ENCODE results near the gene ADCY4. TPM values are rescaled to one million over a fixed set of nuclear protein-coding genes. Genes with fewer than 3 reads are reported as not detected.

The ADCY4 gene
- total RNA-seq, 8 experiments from 2014 or later = 0.43 to 3.7 (median 1.2) TPM

- ATAC-seq (replicated peaks in 6 of 8) = peak in 1 of 8 experiments; percentile 6
- WGBS, 10 experiments = 40 to 100% (median 90%) methylated on average over 1 to 3 of the region's 5 CpGs; no CpG with 5 or more reads in 4 of the 10 experiments
- Histone ChIP-seq H3K4me1 (replicated peaks in 1 of 2) (peaks cover 0 to 3% of the 10 kb centered on the region in 2 donors), H3K27ac (no peak within 1 kb of the TSS), H3K4me3 (no peak within 1 kb of the TSS)
- in situ Hi-C loops (cut with MboI; ENCODE audit: low pct_unique_long_range_greater_than_20kb in 2 of 9, low sequenced_read_pairs in 9 of 9, unreplicated experiment in 9 of 9) = no loop called here
Measured at GRCh38 chr14:24309538-24310264, 25.2 kb downstream of the ADCY4 start, which contains the start of gene LTB4R2. TSS of gene LTB4R2 (plus strand) at chr14:24310140. CDS start at chr14:24310665, 525 bp downstream.

GRCh38 chr14:24308342-24309124, 26.3 kb downstream of the ADCY4 start:
- 35 to 100% (median 87%) methylated on average over 1 to 5 of the region's 7 CpGs; no CpG with 5 or more reads in 2 of the 10 experiments for WGBS, 10 experiments

GRCh38 chr14:24307575-24308341, 27.1 kb downstream of the ADCY4 start, which contains the start of gene CIDEB:
TSS of gene CIDEB (minus strand) at chr14:24307977. CDS start at chr14:24307858, 119 bp downstream.
- Histone ChIP-seq H3K27ac (no peak within 1 kb of the TSS), H3K4me3 (no peak within 1 kb of the TSS), H3K4me1 (replicated peaks in 1 of 2) (peaks cover 0 to 3% of the 10 kb centered on the region in 2 donors)
- in situ Hi-C loops (cut with MboI; ENCODE audit: low pct_unique_long_range_greater_than_20kb in 2 of 9, low sequenced_read_pairs in 9 of 9, unreplicated experiment in 9 of 9) = no loop called here
- 0 to 100% (median 20%) methylated on average over 1 to 3 of the region's 6 CpGs; no CpG with 5 or more reads in 1 of the 10 experiments for WGBS, 10 experiments
- ATAC-seq (replicated peaks in 6 of 8) = peak; percentile 18 to 76 (median 46)

More at GRCh38 chr14:24308342-24309124, 26.3 kb downstream of the ADCY4 start:
- no peak overlapping the region for H3K4me3 ChIP-seq
- in situ Hi-C loops (cut with MboI; ENCODE audit: low pct_unique_long_range_greater_than_20kb in 2 of 9, low sequenced_read_pairs in 9 of 9, unreplicated experiment in 9 of 9) = no loop called here
- H3K27ac ChIP-seq = no peak overlapping the region
- peak in 2 of 8 experiments; percentile 3 to 31 for ATAC-seq (replicated peaks in 6 of 8)
- H3K4me1 ChIP-seq (replicated peaks in 1 of 2) = peaks cover 0 to 3% of the 10 kb centered on the region in 2 donors

GRCh38 chr14:24307156-24307574, 27.7 kb downstream of the ADCY4 start:
- ATAC-seq (replicated peaks in 6 of 8) = no peak
- no peak overlapping the region for H3K27ac ChIP-seq

GRCh38 chr14:24304019-24304387, 30.9 kb downstream of the ADCY4 start:
- in situ Hi-C loops (cut with MboI; ENCODE audit: low pct_unique_long_range_greater_than_20kb in 2 of 9, low sequenced_read_pairs in 9 of 9, unreplicated experiment in 9 of 9) = no loop called here
- 90 to 100% (median 98%) methylated on average over 2 to 8 of the region's 11 CpGs; no CpG with 5 or more reads in 5 of the 10 experiments for WGBS, 10 experiments
- peaks cover 3 to 7% of the 10 kb centered on the region in 2 donors for H3K4me1 ChIP-seq (replicated peaks in 1 of 2)
- H3K27ac ChIP-seq = no peak overlapping the region
- ATAC-seq (replicated peaks in 6 of 8) = no peak
- H3K4me3 ChIP-seq = no peak overlapping the region

More at GRCh38 chr14:24307156-24307574, 27.7 kb downstream of the ADCY4 start:
- H3K4me3 ChIP-seq = no peak overlapping the region
- WGBS, 10 experiments = 0 to 100% (median 90%) methylated on average over 1 to 10 of the region's 11 CpGs; no CpG with 5 or more reads in 1 of the 10 experiments
- in situ Hi-C loops (cut with MboI; ENCODE audit: low pct_unique_long_range_greater_than_20kb in 2 of 9, low sequenced_read_pairs in 9 of 9, unreplicated experiment in 9 of 9) = no loop called here
- peaks cover 0 to 3% of the 10 kb centered on the region in 2 donors for H3K4me1 ChIP-seq (replicated peaks in 1 of 2)

GRCh38 chr14:24300326-24300980, 34.4 kb downstream of the ADCY4 start:
- H3K27ac ChIP-seq = no peak overlapping the region

GRCh38 chr14:24299255-24300191, 35.3 kb downstream of the ADCY4 start, which contains the start of the genes DHRS1 and NOP9:
TSS of gene DHRS1 (minus strand) at chr14:24299780. CDS start at chr14:24299106, 674 bp downstream.
TSS of gene NOP9 (plus strand) at chr14:24299850. CDS start at chr14:24299955, 105 bp downstream.
- Histone ChIP-seq H3K27ac (peak within 1 kb of the TSS; percentile 31 to 65), H3K4me3 (peak within 1 kb of the TSS; percentile 67 to 95 (median 76)), H3K4me1 (replicated peaks in 1 of 2) (peaks cover 6 to 10% of the 10 kb centered on the region in 2 donors)
- in situ Hi-C loops (cut with MboI; ENCODE audit: low pct_unique_long_range_greater_than_20kb in 2 of 9, low sequenced_read_pairs in 9 of 9, unreplicated experiment in 9 of 9) = loop anchor here in 1 of 9 experiments (10.0 kb wide), 1 partner anchor 55 kb away; the partner anchor contains the start of gene TINF2
- WGBS, 10 experiments = 0 to 3% (median 1%) methylated on average over 2 to 25 of the region's 75 CpGs; no CpG with 5 or more reads in 4 of the 10 experiments
- ATAC-seq (replicated peaks in 6 of 8) = peak; percentile 70 to 86 (median 79)

More at GRCh38 chr14:24300326-24300980, 34.4 kb downstream of the ADCY4 start:
- Histone ChIP-seq H3K4me1 (replicated peaks in 1 of 2) (peaks cover 6 to 10% of the 10 kb centered on the region in 2 donors), H3K4me3 (peak overlapping the region; percentile 67 to 95 (median 76))
- 26 to 86% (median 41%) methylated on average over 1 to 7 of the region's 16 CpGs; no CpG with 5 or more reads in 5 of the 10 experiments for WGBS, 10 experiments
- in situ Hi-C loops (cut with MboI; ENCODE audit: low pct_unique_long_range_greater_than_20kb in 2 of 9, low sequenced_read_pairs in 9 of 9, unreplicated experiment in 9 of 9) = no loop called here
- ATAC-seq (replicated peaks in 6 of 8) = no peak

- H3K4me1 ChIP-seq (replicated peaks in 1 of 2) = peaks cover 6 to 10% of the 10 kb centered on the region in 2 donors
- 0 to 90% (median 56%) methylated on average over 1 to 7 of the region's 7 CpGs; no CpG with 5 or more reads in 4 of the 10 experiments for WGBS, 10 experiments
- no peak overlapping the region for H3K27ac ChIP-seq
- peak overlapping the region; percentile 67 to 95 (median 76) for H3K4me3 ChIP-seq
- ATAC-seq (replicated peaks in 6 of 8) = peak; percentile 23 to 47 (median 27)
- in situ Hi-C loops (cut with MboI; ENCODE audit: low pct_unique_long_range_greater_than_20kb in 2 of 9, low sequenced_read_pairs in 9 of 9, unreplicated experiment in 9 of 9) = loop anchor here in 1 of 9 experiments (10.0 kb wide), 1 partner anchor 54 kb away; the partner anchor contains the start of gene TINF2
Measured at GRCh38 chr14:24298892-24299254, 36.0 kb downstream of the ADCY4 start.

- in situ Hi-C loops (cut with MboI; ENCODE audit: low pct_unique_long_range_greater_than_20kb in 2 of 9, low sequenced_read_pairs in 9 of 9, unreplicated experiment in 9 of 9) = loop anchor here in 1 of 9 experiments (10.0 kb wide), 1 partner anchor 53 kb away; the partner anchor contains the start of gene TINF2
Measured at GRCh38 chr14:24297190-24297964, 37.5 kb downstream of the ADCY4 start.

More at GRCh38 chr14:24297190-24297964, 37.5 kb downstream of the ADCY4 start:
- 24 to 68% (median 42%) methylated on average over 1 to 5 of the region's 5 CpGs; no CpG with 5 or more reads in 1 of the 10 experiments for WGBS, 10 experiments
- H3K4me3 ChIP-seq = no peak overlapping the region
- H3K4me1 ChIP-seq (replicated peaks in 1 of 2) = peaks cover 6 to 10% of the 10 kb centered on the region in 2 donors
- H3K27ac ChIP-seq = no peak overlapping the region
- peak in 3 of 8 experiments; percentile 1 to 2 (median 1) for ATAC-seq (replicated peaks in 6 of 8)

All from motor neuron (in vitro differentiated cells).